DMS53 treated with DMSO at 0.1 percent for 48 hours (cell line): ENCODE measurements around the gene RALGAPA2.

Experiments
- DNase-seq: peaks from one replicate; lab custom pipeline; 2025; ENCODE audit not compliant: unreplicated experiment; lab: John Stamatoyannopoulos, UW

Gene RALGAPA2

DNA sequence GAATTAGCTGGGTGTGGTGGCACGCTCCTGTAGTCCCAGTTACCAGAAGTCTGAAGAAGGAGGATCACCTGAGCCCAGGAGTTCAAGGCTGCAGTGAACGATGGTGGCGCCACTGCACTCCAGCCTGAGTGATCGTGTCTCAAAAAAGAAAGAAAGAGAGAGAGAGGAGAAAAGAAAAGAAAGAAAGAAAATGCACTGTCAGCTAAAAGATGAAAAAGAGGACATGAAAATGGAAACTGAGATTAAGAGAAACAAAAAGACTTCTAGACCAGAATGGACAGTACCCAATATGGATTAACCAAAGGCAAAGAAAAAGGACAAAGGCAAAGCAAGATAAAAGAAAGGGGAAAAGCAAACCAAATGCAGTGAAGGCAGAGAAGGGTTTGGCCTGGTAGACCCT, 9.0 kb upstream of the RALGAPA2 start:
- no peak for DNase-seq

GRCh38 chr20:20720158-20720557, 7.7 kb upstream of the RALGAPA2 start:
- DNase-seq = no peak

- DNase-seq = no peak
Observed at GRCh38 chr20:20719411-20719810, 7.0 kb upstream of the RALGAPA2 start.

GRCh38 chr20:20713244-20713765, 861 bp upstream of the RALGAPA2 start:
- no peak for DNase-seq

- peak; percentile 6 for DNase-seq
Observed at GRCh38 chr20:20712004-20712473, 405 bp downstream of the RALGAPA2 start.

DNA sequence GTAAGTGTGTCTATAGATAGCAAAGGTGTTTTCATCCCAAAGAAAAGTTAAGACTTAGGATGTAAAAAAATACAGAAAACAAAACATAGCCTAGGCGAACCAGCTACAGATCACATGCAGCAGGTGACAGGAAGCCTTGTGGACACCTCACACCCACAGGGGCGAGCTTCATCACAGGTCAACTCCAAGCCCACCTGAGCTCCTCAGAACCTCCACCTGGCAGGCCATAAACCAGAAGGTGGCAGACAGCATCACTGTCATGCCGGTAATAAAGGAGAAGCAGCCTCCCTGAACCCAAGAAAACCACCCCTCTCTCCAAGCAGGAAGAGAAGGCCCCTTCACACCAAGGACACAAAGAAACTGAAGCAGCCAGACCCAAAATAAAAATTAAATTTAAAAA, 1.0 kb downstream of the RALGAPA2 start:
- DNase-seq = peak; percentile 27

DNA sequence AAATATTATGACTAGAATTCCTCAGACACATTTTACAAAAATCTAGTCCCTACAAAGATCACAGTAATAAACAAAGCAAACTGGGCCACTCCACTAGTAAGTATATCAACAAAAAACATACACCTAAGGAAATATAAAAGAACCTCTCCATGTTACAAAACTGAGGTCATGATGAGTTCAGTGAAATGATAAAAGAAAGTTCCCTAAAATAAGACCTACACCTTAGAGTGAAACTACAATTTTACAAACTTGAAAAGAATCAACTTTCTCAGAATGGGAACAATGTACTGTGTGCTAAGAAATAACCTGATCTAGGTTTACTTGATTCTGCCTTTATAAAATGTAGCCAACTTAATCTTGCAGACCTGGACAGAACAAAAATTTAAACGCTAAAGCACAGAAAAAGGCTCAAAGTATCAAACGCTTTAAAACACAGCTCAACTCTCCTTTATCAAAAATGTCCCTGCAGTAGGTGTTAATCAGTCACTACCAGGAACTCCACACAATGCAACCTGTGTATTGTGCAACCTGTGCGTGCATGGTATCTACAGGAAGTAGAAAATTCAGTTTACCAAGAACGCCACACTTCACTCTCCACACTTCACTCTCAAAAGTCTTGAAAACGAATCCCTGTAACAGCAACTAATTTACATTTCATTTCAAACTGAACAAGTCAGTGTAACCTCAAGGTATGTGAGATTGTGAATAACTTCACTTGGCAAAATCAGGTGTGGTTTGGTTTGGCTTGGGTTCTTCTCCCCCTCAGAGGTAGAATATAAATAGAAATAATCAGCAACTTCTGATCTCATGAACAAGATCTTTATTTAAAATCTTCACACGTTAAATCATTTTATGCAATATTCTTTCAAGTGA, 1.8 kb downstream of the RALGAPA2 start:
- DNase-seq = peak; percentile 71

GRCh38 chr20:20709887-20710286, 2.6 kb downstream of the RALGAPA2 start:
- no peak for DNase-seq

DNA sequence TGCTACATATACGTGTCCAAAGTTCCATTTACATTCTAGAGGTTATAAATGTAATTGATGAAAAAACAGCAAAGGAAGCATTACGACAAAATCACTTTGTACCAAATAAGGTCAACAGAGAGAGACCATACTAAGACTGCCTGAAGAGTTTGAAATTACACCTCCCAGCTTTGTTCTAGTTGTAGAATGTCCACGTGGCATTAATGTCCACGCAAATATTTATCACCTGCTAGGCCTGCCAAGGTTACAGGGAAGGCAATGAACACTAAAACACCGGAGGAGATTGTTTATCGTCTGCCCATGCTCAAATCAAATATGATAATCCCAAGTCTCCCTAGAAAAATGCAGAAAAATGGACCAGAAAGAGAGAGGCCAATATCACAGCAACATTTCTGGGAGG, 6.2 kb downstream of the RALGAPA2 start:
- DNase-seq = no peak

DNA sequence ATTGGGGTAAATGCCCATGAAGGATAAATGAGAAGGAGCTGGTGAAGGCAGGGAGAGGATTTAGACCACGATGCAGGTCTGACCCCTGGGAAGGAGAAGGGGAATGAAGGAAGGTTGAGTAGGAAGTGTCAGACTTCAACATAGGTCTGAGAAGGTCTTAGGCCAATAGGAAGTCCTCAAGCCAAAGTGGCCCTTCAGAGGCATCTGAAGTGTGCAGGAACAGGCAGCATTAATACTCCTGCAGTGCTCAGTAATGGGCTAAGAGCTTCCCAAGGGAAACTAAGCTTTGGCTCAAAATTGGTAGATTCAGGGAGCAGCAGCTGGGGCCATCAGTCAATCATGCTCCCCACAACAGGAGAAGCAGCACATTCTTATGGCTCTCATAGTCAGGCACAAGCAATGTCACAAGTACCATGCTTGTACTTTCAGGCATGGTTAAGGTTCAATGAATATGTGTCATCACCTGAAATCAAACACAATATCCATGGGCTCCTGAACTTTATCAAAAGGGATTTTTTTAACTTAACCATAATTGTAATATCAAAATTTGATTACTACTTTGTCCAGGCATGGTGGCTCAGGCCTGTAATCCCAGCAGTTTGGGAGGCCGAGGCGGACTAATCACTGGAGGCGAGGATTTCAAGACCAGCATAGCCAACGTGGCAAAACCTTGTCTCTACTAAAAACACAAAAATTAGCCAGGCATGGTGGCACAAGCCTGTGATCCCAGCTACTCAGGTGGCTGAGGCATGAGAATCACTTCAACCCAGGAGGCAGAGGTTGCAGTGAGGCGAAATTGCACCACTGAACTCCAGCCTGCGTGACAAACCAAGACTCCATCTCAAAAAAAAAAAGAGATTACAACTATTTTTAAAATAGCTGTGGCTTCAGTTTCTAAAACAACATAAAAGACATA, 9.9 kb downstream of the RALGAPA2 start:
- DNase-seq = peak; percentile 14

- no peak for DNase-seq
Observed at GRCh38 chr20:20699917-20700316, 12.5 kb downstream of the RALGAPA2 start.

DNA sequence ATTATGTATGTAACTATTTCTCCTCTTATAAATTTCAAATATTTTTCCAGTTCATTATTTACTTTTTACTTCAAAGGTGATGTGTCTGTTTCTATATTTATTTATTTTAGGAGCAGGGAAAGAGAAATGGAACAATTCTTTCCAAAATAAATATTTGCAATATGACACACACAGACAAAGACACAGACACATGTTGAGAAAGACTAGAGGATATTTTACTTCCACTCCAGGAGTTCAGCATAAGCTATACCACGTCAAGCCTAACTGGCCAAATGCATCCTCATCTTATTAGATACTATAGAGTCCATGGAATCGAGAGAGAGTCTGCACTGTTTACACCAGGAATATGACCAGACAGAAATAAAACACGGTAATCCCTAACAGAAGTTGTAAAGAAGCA, 13.3 kb downstream of the RALGAPA2 start:
- DNase-seq = peak; percentile 94

DNA sequence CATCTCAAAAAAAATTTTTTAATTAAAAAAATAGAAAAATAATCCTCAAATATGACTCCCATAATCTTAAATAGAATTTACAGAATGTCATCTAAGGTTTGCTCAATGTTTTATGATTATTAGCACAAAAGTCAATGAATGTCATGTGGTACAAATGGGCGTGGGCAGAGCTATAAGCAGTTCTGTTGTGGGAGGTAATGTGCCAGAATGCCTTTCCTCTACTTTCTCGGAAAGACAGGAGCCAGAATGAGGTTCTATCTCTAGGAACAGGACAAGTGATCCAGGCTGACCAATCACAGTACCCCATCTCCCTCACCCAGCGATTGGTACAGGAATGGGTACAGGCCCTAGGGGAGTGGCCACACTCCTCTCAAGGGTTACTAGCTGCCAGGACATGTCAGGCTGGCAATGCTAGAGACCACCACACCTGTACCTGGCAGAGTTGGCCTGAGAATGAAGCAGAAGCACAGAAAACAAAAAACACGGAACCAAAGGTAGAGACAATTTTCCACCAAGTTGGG, 15.1 kb downstream of the RALGAPA2 start:
- no peak for DNase-seq

DNA sequence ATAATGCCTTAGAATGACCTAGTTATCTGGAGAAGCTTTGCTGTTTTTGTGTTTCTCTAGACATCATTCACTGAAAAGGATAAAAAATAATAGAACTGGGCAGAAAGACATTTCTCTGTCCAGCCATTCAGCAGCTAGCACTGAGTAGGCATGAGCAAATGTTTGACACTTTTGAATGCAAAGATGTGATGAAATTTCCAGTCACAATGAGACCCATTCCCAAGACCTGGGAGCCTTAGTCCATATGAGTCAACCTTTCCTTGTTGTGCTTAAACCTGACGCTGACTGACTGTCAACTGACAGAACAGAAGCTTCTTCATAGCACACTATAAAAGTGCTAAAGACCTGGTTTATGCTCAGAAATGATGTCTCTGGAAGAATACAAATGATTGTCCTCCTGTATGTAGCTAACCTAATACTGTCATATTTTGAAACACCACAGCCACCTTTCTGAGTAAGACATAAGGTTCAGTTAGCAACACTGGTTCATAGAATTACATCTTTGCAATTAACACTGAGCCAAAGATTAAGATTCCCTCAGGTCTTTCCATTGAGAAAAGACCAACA, 17.1 kb downstream of the RALGAPA2 start:
- no peak for DNase-seq

DNA sequence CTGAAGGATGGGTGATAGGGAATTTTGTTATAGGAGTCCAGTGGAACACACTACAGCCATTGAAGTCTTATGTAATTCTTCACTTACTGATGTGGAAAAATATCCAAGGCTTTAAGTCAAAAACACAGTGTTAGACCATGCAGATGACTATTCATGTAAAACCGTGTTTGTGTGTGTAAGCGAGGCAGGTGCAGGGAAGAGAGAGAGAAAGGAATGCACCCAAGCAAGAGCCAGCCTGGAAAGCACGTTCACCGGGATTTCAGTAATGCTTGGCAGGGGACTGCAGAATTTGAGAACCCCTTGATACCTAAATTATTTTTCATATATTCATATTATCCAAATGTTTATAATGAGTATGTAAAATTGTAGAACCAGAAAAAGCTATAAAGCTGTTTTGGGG, 17.9 kb downstream of the RALGAPA2 start:
- DNase-seq = no peak

DNA sequence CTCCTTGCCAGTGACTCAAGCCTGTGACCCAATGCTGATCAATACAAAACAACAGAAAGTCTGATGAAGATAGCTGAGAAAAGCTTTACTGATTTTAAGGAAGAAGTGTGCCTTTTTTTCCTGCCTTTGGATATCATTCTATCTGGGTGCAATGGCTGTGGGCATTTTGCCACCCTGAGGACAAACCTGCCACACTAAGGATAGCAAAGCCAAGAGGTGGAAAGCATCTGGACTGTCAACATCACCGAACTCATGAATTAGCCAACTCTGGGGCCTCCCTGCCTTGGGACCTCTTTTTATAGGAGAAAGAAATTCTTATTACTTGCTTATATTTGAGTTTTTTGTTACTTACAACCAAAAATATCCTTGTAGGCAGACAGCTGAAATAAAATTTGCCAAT, 19.9 kb downstream of the RALGAPA2 start:
- DNase-seq = no peak

- no peak for DNase-seq
Observed at GRCh38 chr20:20691477-20692235, 20.8 kb downstream of the RALGAPA2 start.

GRCh38 chr20:20690676-20691476, 21.6 kb downstream of the RALGAPA2 start:
- no peak for DNase-seq

DNA sequence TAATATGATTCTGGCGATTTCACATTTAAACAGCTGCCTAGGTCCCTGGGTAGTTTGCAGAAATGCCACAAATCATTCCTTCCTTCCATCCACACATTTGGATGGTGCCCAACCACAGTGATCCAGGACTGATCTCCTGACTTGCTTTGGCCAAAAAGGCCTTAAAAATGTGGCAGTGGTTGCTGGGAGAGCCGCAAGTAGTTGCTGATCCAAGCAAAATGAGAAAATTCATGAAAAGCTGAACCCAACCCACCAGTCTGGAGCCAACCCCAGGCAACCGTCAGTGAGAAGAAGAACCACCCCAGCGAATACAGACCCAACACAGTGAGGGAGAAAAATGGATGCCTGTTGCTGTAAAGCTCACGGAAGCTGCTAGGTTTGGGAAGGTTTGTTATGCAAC, 25.1 kb downstream of the RALGAPA2 start:
- DNase-seq = no peak
